ENCODE data around the gene TGFB3.
A peak's percentile ranks its signal among the peaks of the same experiment; 100 is the strongest.

TGFB3 gene

DNA sequence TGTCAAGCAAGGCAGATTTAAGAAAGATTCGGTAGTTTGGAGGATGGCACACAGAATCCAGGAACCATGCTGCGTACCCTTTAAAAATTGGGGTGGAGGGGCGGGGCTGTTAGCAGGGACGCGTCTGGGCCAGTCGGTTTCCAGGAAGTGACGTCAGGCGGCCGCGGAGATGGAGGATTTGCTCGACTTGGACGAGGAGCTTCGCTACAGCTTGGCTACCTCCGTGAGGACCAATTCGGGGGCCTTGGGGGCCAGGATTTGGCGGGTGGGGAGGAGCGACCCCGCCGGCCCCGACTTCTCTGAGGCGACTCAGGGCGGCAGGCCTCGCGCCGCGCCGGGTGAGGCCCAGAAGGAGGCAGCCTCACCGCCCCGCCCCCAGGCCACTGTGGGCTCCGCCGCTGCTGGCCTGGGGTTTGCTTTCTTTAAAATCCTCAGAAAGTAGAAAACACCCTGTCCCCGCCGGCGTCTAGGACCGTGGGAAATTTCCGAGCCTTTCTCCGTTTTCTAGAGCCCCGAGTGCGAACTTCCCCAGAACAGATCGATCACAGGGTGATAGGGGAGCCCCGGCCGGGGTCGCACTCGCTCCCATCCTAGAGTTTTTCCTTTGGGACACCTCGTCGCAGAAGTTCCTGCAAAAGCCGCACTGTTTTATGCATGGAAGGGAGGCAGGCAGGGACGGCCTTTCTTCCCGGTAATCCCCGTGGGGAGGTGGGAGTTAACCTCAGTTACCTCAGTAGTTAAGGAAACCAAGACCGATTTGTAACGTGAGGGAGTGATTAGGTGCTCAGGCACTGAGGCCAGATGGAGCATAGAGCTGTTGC is 4.0 kb upstream of the TGFB3 start, which contains the start of gene IFT43:
IFT43 (plus strand) TSS at position 146 of the 821 bp plus-strand sequence; CDS start at position 170, 24 bp downstream.
- peak; percentile 71 for DNase-seq

DNA sequence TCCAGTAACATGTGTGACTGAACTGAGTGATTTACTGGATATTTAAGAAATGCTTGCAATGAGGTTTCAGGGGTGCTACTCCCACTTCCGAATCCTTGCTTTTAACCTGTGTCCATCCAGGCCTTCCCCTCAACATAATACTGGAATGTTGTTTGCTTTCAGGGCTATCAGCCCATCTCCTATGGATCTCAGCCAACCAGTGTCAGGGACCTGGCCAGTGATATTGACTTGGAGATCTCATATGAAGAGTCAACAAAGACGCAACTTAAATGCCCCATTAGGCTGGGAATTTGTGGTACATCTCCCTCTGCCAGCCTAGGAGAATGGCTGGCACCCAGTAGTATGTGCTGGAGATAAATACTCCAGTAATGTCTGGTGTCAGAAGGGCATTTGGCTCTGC is 2.9 kb upstream of the TGFB3 start:
- no peak for DNase-seq

- DNase-seq: no peak
These were observed 1.2 kb upstream of the TGFB3 start for GRCh38 chr14:75983019-75983358.

GRCh38 chr14:75982266-75983018 is 647 bp upstream of the TGFB3 start:
- peak; percentile 76 for DNase-seq

- DNase-seq: peak; percentile 15
These were observed 939 bp downstream of the TGFB3 start for GRCh38 chr14:75980856-75981255.

DNA sequence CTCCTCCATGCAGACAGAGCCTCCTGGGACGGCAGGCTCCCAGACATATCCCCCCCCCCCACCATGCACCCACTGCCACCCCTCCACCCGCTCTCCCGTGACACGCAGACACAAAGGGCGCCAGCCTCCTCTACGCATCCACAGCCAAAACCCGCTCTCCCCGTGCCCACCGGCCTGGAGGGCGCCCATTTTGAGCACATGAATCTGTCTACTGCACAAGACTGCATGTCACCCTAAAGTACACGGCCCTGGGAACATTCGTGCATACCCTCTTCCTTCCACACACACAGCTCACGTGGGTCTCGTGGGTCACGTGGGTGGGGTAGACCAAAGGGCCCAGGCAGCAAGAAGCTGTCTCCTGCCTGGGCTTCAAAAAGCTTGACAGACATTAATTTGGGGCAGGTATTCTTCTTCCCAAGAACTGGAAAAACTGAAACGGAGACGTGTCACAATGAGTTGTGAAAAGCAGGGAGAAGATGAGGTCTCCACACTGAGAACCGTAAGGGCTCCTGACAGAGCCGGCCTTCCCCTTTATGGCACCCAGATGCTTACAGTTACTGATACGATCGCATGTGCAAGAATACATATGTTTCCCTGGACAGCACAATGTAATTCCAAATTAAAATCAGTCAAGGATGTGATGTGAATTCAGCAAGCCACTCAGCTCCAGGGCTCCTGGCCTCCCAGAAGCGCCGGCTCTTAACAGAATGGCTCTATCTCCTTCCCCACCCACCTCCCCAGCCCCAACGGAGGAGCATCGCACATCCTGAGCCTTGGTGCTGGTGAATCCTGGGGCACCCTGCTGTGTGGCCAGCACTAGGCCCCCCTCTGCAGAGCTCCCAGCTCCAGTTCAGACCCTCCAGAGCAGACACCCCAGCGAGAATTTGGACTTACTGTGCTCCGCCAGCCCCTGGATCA is 1.9 kb downstream of the TGFB3 start:
- no peak for DNase-seq

DNA sequence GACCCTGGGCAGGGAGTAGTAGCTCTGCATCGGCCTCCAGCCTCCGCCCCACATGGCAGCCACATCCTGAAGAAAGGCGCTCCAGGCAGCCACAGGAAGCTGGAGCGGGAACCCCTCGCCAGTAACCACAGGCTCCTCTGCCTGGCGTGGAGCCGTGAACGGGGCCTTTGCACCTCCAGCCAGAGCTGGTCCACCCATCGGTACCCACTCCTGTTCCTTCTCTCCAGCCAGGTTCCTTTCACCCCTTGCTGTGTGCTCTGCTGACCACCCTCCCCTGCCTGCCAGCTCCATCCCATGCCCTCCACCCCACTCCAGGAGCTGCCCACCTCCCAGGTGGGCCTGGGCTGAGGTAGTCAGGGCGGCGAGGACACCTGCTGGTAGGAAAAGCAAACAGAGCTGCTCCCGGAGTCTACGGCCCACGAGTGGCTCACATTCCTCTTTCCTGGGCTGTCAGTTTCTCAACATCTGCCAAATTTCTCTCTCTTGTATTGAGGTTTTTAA is 2.7 kb downstream of the TGFB3 start:
- no peak for DNase-seq

DNA sequence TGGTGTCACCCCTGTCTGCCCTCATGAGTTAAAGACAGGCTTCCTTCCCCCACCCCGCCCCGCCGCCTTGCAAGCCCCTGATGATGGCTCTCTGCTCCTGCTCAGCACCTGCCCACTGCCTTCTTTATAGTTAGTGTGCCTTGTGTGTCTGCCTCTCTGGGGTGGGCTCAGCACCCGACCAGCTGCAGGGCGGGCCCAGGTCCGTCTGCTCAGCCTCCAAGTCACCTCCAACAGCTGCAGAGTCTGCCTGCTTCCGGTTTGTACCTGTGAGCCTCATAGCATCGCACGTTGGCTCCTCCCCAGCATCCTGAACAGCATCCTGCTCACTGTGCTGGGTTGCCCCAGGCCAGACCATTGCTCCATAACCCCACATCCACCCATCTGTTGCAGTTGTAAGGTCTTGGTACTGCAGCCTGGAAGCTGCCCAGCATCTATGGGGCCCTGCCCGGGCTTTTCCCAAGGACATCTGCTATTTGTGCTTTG is 3.5 kb downstream of the TGFB3 start:
- DNase-seq: no peak

DNA sequence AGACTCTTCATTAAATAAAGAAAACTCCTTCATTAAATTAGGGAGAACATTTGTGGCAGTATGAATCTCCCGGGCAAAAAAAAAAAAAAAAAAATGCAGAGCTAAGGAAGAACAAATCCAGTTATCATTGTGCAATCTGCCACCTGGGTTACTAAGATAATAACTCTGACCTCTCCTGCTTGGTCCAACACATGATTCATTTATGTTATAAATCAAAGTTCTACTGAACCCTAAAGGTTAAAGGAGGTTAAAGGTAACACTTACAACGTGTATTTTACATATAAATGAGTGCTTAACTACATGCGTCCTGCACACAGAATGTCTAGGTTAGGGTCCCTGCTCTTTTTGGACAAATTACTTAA is 4.2 kb downstream of the TGFB3 start:
- no peak for DNase-seq

- DNase-seq: no peak
These were observed 4.8 kb downstream of the TGFB3 start for GRCh38 chr14:75976826-75977581.

DNA sequence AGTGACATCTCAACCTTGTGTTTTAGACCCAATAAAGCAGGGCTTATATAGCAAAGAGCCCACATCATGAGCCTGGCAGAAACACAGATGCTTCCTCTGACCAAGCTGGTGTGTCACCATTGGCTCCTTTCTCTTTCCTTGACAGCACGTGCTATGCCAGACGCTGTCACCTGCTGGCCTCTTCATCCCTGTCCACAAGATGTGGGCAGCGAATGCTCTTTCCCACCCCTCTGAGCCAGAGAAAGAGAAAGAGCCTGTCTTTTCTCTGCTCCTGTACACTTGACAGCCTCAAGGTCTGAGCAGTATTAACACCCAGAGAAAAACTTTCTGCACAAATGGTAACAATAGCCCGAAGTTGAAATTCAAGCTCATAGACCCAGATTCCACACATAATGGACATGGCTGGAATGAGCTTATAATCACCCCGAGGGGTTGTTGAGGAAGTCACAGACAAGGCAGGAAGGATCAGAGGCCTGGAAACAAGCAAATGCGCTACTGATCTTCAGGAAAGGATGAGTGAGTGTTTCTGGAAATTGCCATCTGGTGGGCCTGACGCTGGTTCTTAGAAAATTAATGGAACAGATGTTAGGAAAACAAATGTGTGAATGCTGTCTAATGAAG is 8.9 kb downstream of the TGFB3 start:
- no peak for DNase-seq

DNA sequence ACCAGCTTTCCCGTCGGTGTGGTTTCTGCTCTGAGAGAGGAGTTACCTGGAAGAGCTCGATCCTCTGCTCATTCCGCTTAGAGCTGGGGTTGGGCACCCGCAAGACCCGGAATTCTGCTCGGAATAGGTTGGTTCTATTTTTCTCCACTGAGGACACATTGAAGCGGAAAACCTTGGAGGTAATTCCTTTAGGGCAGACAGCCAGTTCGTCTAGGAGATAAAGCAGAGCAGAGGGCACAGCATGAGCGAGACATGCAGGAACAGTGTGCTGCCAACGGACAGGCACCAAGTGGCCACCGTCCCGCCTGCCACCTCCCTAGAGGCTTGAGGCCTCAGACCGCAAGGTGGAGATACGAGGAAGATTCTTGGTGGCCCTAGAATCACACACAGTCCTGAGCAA is 10.3 kb downstream of the TGFB3 start:
- DNase-seq: no peak

DNA sequence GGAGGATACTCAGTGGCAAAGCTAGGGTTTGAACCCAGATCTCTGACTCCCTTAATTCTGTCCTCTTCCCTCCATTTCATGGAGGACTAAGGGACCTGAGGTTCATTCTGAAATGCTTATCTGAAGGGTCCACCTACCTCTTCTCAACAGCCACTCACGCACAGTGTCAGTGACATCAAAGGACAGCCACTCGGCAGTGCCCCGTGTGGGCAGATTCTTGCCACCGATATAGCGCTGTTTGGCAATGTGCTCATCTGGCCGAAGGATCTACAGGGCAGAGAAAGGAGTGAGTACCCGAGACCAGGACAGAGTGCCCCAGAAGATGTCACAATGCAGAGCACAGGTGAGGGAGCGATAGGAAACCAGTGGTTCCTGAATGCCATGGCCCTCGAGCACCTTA is 10.8 kb downstream of the TGFB3 start:
- no peak for DNase-seq

DNA sequence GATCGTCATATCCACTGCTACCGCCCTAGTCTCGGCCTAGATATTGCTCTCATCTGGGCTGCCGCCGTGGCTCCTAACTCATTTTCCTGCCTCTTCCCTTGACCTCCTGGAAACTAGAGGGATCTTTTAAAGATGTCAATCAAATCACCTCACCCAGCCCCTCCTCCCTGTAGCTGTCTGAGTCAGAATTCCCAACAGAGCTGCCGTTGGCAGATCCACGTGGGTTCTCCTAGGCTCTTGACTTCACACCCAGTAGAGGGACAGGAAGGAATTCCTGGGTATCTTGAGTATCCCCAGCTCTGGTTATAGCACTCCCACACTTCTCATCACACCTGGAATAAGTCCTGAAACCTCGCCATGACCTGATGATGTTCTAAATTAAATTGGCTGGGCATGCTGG is 11.9 kb downstream of the TGFB3 start:
- no peak for DNase-seq

DNA sequence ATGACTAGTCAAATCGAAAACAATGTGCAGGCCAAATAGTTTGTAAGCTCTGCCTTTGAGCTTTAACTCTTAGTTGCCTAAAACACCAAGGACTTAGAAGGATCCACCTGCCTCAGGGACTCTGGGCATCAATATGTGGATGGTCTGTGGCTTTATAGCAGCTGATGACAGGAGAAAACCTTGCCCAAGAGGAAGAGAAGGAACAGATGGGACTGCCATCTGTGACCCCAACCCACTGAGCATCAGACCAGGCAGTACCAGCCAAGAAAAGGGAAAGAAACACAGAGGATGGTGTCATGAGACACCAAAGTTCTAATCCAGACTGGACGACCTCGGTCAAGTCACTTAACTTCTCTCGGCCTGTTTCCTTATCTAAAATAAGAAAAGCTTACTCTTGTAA is 12.7 kb downstream of the TGFB3 start:
- DNase-seq: no peak

DNA sequence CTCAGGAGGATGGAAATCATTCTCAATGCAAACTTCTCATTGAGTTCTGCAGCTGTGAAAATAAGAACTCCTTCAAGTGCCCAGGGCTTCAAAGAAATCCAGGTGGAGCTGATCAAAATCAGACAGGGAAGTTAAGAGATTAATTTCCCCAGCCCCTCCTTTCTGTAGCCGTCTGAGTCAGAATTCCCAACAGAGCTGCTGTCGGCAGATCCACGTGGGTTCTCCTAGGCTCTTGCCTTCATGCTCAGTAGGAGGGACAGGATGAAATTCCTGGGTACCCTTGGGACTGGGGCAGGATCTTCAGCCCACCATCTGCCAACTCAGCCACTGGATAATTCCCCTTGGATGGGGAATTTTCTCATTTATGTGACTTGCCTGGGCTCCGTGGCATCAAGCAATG is 13.3 kb downstream of the TGFB3 start:
- DNase-seq: no peak

DNA sequence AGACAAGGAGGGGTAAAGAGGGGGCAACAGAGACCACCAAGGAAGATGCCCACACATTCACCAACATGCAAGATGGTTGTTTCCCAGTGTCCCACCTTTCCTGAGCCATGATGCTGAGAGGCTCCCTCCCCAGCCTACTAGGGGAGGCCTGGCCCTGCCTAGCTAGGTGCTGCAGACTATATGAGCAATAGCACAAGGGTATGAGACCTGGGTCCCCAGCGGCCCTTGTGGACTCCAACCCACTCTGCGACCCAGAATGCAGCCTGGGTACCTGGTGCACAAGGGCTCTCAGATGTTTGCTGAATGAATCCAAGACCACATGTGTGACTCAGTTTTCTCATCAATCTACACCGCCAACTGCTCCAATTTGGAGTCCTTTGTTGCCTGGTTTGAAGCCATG is 13.9 kb downstream of the TGFB3 start:
- no peak for DNase-seq

GRCh38 chr14:75961662-75962061 is 20.1 kb downstream of the TGFB3 start:
- no peak for DNase-seq

DNA sequence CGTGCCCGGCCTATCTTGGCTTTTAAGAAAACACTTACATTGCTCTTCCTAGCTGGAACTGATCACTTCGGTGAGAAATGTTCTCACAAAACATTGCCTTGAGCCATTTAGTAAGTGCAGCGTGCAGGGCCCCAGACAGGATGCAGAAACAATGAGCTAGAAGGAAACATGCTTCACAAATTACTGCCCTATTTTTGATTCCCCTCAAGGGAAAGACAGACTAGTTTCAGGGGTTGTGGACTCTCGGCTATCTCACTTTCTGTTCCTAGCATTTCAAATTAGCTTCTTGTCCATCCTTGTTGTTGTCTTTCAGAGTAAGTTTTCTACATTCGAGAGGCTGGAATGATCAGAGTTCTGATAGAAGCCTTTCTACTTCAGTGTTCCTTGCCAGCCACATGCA is 21.6 kb downstream of the TGFB3 start:
- no peak for DNase-seq

GRCh38 chr14:75959031-75959430 is 22.8 kb downstream of the TGFB3 start:
- DNase-seq: no peak

GRCh38 chr14:75952489-75952888 is 29.3 kb downstream of the TGFB3 start:
- DNase-seq: no peak

- no peak for DNase-seq
These were observed 35.0 kb downstream of the TGFB3 start for GRCh38 chr14:75946785-75947184.
